CD4-positive, alpha-beta T cell (primary cell): ENCODE measurements around the gene ELMO1. TPM values are rescaled to one million over a fixed set of nuclear protein-coding genes. Genes with fewer than 3 reads are reported as not detected.

ENCODE experiments used
- ATAC-seq: fragments of 200-7000 bp; cut with Tn5 transposase; one replicate; pipeline ENCODE4 v1.10.0; 2022; ENCODE audit warnings: mild to moderate bottlenecking; ENCODE audit not compliant: poor library complexity
- CTCF ChIA-PET: fragments of 350-600 bp; sonication (Branson Sonifier 250); formaldehyde crosslinking; loops from one replicate; lab custom pipeline; 2021; ENCODE audit warnings: antibody characterized with exemption, inconsistent platforms; lab: Charles Lee
- POLR2A ChIA-PET: fragments of 350-600 bp; sonication (Branson Sonifier 250); formaldehyde crosslinking; loops from one replicate; lab custom pipeline; 2021; ENCODE audit warnings: antibody characterized with exemption, inconsistent platforms; lab: Charles Lee
- DNase-seq, 14 experiments: peaks; one replicate each; pipeline ENCODE4 v3.0.0-alpha.2; 2013 to 2020; ENCODE audit warnings: mixed read lengths in 2 of 14
- H3K27ac ChIP-seq, 2 donors: one replicate each; pipeline versions ENCODE4 v1.5.1 to v1.7.0; 2013; ENCODE audit warnings: low read length in 2 of 2, low read depth in 1 of 2, mild to moderate bottlenecking in 1 of 2
- H3K27me3 ChIP-seq, 2 experiments: 1 replicate in 1 of 2; 2 replicates in 1 of 2; pipeline versions ENCODE4 v1.6.1 to v1.7.0; 2013; ENCODE audit warnings: low read length in 2 of 2, control low read depth in 1 of 2, mild to moderate bottlenecking in 1 of 2, moderate library complexity in 1 of 2; ENCODE audit not compliant: insufficient read depth in 2 of 2, control insufficient read depth in 1 of 2
- H3K36me3 ChIP-seq: one replicate; pipeline ENCODE4 v1.6.1; 2013; ENCODE audit warnings: low read length, control low read depth; ENCODE audit not compliant: insufficient read depth
- H3K4me1 ChIP-seq: one replicate; pipeline ENCODE4 v1.6.1; 2013; ENCODE audit warnings: low read length, control low read depth; ENCODE audit not compliant: insufficient read depth
- H3K4me3 ChIP-seq: one replicate; pipeline ENCODE4 v1.5.1; 2013; ENCODE audit warnings: mild to moderate bottlenecking, low read length, moderate library complexity
- H3K9me3 ChIP-seq, 2 experiments: 1 replicate in 1 of 2; 2 replicates in 1 of 2; pipeline versions ENCODE4 v1.6.1 to v1.7.0; 2013; ENCODE audit warnings: low read length in 2 of 2, mild to moderate bottlenecking in 2 of 2, control low read depth in 1 of 2, moderate library complexity in 1 of 2; ENCODE audit not compliant: control insufficient read depth in 1 of 2, insufficient read depth in 1 of 2
- H3K27ac Mint-ChIP-seq: one replicate; pipeline ENCODE4 v1.8.0; 2020; ENCODE audit warnings: mixed read lengths
- H3K27me3 Mint-ChIP-seq: one replicate; pipeline ENCODE4 v1.8.0; 2021; ENCODE audit warnings: mixed read lengths
- H3K36me3 Mint-ChIP-seq: one replicate; pipeline ENCODE4 v1.8.0; 2021; ENCODE audit warnings: low read depth, mixed read lengths
- H3K4me1 Mint-ChIP-seq: one replicate; pipeline ENCODE4 v1.8.0; 2021; ENCODE audit warnings: low read depth, mixed read lengths
- H3K4me3 Mint-ChIP-seq: one replicate; pipeline ENCODE4 v1.8.0; 2020; ENCODE audit warnings: mild to moderate bottlenecking, mixed read lengths
- H3K9me3 Mint-ChIP-seq: one replicate; pipeline ENCODE4 v1.8.0; 2020; ENCODE audit warnings: mixed read lengths
- intact Hi-C, 2 experiments: fragments of 100-400 bp; cut with DNase I in 1 of 2; cut with micrococcal nuclease in 1 of 2; formaldehyde crosslinking; loops; one replicate each; pipeline versions ENCODE4 v1.15.1 to v1.9.0; 2023 to 2025; cut with DNase I, micrococcal nuclease
- total RNA-seq, 174 experiments: library from RNA in 2 of 174; stranded (reverse) in 2 of 174; gene quantifications; one replicate each; pipeline ENCODE4 v1.2.3 and lab custom pipeline; 2021 to 2026
- TF ChIP-seq, protein P1 (sequence below): fragments of 200-600 bp; IDR thresholded peaks from one replicate; pipeline ENCODE4 v1.8.0; 2022; ENCODE audit warnings: antibody characterized with exemption, mild to moderate bottlenecking

Gene ELMO1
- total RNA-seq, 2 experiments from 2014 or later = 117 to 120 TPM

DNA sequence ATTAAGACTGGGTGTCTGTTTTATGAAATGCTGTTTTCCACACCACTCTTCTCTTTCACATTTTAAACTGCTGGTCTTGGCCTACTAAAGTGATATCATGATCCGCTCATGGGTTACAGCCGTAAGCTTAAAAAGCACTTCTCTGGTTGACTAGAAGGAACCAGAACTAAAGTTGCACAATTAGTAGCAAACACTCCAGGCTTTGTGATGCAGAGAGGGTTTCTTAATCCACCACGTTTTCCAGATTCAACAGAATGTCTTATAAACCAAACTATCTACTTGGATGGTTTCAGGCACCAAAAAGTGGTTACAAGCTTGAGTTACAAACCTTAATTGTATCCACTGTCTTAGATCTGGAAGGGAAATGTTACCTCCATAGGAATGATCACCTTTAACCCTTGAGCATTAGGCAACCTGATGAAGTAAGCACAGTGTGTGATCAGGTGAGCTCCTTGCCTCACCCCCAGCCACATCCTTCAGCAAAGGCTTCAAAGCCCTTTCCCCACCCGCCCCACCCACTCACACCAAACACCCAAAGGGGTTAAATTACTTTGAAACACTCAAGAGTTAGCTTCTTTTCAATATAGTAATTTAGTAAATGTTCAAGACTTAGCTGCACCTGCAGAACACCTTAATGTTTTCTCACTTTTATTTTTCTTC, 3.5 kb downstream of the ELMO1 start:
- peaks cover 91% of the 10 kb centered on the region for H3K4me1 Mint-ChIP-seq
- DNase-seq (peak in 1 of 14 experiments; percentile 19), ATAC-seq (no peak)
- TF ChIP-seq, protein P1, sequence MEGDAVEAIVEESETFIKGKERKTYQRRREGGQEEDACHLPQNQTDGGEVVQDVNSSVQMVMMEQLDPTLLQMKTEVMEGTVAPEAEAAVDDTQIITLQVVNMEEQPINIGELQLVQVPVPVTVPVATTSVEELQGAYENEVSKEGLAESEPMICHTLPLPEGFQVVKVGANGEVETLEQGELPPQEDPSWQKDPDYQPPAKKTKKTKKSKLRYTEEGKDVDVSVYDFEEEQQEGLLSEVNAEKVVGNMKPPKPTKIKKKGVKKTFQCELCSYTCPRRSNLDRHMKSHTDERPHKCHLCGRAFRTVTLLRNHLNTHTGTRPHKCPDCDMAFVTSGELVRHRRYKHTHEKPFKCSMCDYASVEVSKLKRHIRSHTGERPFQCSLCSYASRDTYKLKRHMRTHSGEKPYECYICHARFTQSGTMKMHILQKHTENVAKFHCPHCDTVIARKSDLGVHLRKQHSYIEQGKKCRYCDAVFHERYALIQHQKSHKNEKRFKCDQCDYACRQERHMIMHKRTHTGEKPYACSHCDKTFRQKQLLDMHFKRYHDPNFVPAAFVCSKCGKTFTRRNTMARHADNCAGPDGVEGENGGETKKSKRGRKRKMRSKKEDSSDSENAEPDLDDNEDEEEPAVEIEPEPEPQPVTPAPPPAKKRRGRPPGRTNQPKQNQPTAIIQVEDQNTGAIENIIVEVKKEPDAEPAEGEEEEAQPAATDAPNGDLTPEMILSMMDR = no peak
- ChIA-PET CTCF (interaction anchor here (1.2 kb wide), 1 partner anchor 161 kb away, joined by 3 read pairs; no protein-coding TSS in a partner anchor), POLR2A (interaction anchor here (1.1 to 6.6 kb wide), 3 partner anchors 35 to 100 kb away, joined by 3 to 134 read pairs (median 73); no protein-coding TSS in a partner anchor)
- no peaks in the 10 kb centered on the region for H3K9me3 ChIP-seq
- H3K27ac ChIP-seq = no peak overlapping the region
- intact Hi-C loops = loop anchor here (5.0 to 10.0 kb wide), 4 partner anchors 33 to 210 kb away; no protein-coding TSS in a partner anchor
- H3K27me3 ChIP-seq = no peaks in the 10 kb centered on the region
- H3K36me3 ChIP-seq = no peaks in the 10 kb centered on the region
- no peak overlapping the region for H3K4me3 ChIP-seq
- H3K4me3 Mint-ChIP-seq = peak overlapping the region; percentile 96
- H3K27me3 Mint-ChIP-seq = peaks cover 11% of the 10 kb centered on the region
- no peaks in the 10 kb centered on the region for H3K9me3 Mint-ChIP-seq
- H3K27ac Mint-ChIP-seq = peak overlapping the region; percentile 97
- peaks cover 59% of the 10 kb centered on the region for H3K4me1 ChIP-seq
- H3K36me3 Mint-ChIP-seq = peaks cover 53% of the 10 kb centered on the region

GRCh38 chr7:37443627-37444026, 5.0 kb downstream of the ELMO1 start:
- Histone ChIP-seq H3K9me3 (no peaks in the 10 kb centered on the region), H3K27me3 (no peaks in the 10 kb centered on the region), H3K36me3 (no peaks in the 10 kb centered on the region), H3K4me1 (peaks cover 65% of the 10 kb centered on the region), H3K4me3 (no peak overlapping the region), H3K27ac (no peak overlapping the region)
- intact Hi-C loops = loop anchor here in 1 of 2 experiments (10.0 kb wide), 1 partner anchor 209 kb away; no protein-coding TSS in a partner anchor
- H3K27ac Mint-ChIP-seq = peak overlapping the region; percentile 97
- H3K4me3 Mint-ChIP-seq = peak overlapping the region; percentile 38
- ATAC-seq (no peak), DNase-seq (no peak)
- peaks cover 7% of the 10 kb centered on the region for H3K27me3 Mint-ChIP-seq
- TF ChIP-seq, protein P1 = no peak
- H3K4me1 Mint-ChIP-seq = peaks cover 90% of the 10 kb centered on the region
- CTCF ChIA-PET = interaction anchor here (0.9 to 1.2 kb wide), 2 partner anchors 11 to 159 kb away, joined by 3 read pairs; no protein-coding TSS in a partner anchor
- POLR2A ChIA-PET = interaction anchor here (1.5 kb wide), 1 partner anchor 101 kb away, joined by 3 read pairs; no protein-coding TSS in a partner anchor
- no peaks in the 10 kb centered on the region for H3K9me3 Mint-ChIP-seq
- peaks cover 44% of the 10 kb centered on the region for H3K36me3 Mint-ChIP-seq

DNA sequence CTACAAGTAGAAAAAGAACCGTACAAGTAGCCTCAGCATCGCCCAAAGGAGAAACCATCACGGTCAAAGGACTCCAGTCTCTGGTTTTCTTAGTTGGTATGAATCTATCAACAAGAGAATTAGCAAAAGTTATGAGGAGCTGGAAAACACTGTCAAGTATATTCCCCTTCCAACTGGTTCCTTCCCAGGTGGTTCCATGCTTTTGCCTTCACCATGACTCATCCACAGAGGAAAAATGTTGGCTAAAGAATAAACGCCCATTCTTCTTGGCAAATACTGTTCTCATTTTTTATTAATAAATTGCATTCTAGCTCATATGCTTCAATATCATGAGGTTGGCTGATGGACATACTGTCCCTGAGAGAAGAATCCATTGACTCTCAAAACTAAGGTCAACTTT, 6.4 kb downstream of the ELMO1 start:
- intact Hi-C loops = loop anchor here in 1 of 2 experiments (10.0 kb wide), 1 partner anchor 207 kb away; no protein-coding TSS in a partner anchor
- Histone ChIP-seq H3K27me3 (no peaks in the 10 kb centered on the region), H3K4me1 (peaks cover 63% of the 10 kb centered on the region), H3K36me3 (no peaks in the 10 kb centered on the region), H3K9me3 (no peaks in the 10 kb centered on the region), H3K27ac (peak overlapping the region; percentile 54 to 55), H3K4me3 (no peak overlapping the region)
- ChIA-PET CTCF (interaction anchor here (1.0 to 1.1 kb wide), 2 partner anchors 53 to 158 kb away, joined by 3 read pairs; no protein-coding TSS in a partner anchor), POLR2A (interaction anchor here (0.6 to 1.0 kb wide), 3 partner anchors 99 to 1457 kb away, joined by 3 read pairs; no protein-coding TSS in a partner anchor)
- DNase-seq (no peak), ATAC-seq (no peak)
- Mint-ChIP-seq H3K27me3 (no peaks in the 10 kb centered on the region), H3K36me3 (peaks cover 34% of the 10 kb centered on the region), H3K4me1 (peaks cover 88% of the 10 kb centered on the region), H3K9me3 (no peaks in the 10 kb centered on the region), H3K4me3 (no peak overlapping the region), H3K27ac (peak overlapping the region; percentile 97)
- TF ChIP-seq, protein P1 = no peak
